Nephron (organoid): ENCODE data around the gene VIPR2.

Source experiments
- H3K27ac Mint-ChIP-seq, 3 experiments: 2 replicates each; pipeline ENCODE4 v1.8.0; 2020; ENCODE audit warnings: mixed read lengths in 3 of 3, mild to moderate bottlenecking in 2 of 3, moderate library complexity in 1 of 3
- H3K27me3 Mint-ChIP-seq: 2 replicates; pipeline ENCODE4 v1.8.0; 2021; ENCODE audit warnings: low read depth, mild to moderate bottlenecking, moderate library complexity, mixed read lengths
- H3K36me3 Mint-ChIP-seq: 2 replicates; pipeline ENCODE4 v1.8.0; 2020; ENCODE audit warnings: low read depth, mixed read lengths
- H3K4me1 Mint-ChIP-seq: 2 replicates; pipeline ENCODE4 v1.8.0; 2020; ENCODE audit warnings: mixed read lengths
- H3K4me3 Mint-ChIP-seq, 3 experiments: 2 replicates each; pipeline ENCODE4 v1.8.0; 2020; ENCODE audit warnings: mild to moderate bottlenecking in 3 of 3, mixed read lengths in 3 of 3, moderate library complexity in 2 of 3
- H3K9me3 Mint-ChIP-seq: 2 replicates; pipeline ENCODE4 v1.8.0; 2020; ENCODE audit warnings: mixed read lengths
- CTCF ChIP-seq, 3 experiments: fragments of 200-600 bp; sonication (generic); IDR thresholded peaks; one replicate each; pipeline ENCODE4 v1.5.0; 2021; ENCODE audit warnings: antibody characterized with exemption in 3 of 3; ENCODE audit not compliant: unreplicated experiment in 3 of 3

VIPR2 gene

GRCh38 chr7:158979635-158980351 is 164.9 kb downstream of the VIPR2 start:
- peaks cover 35% of the 10 kb centered on the region for H3K9me3 Mint-ChIP-seq
- H3K27ac Mint-ChIP-seq: no peak overlapping the region
- H3K36me3 Mint-ChIP-seq: peaks cover 4% of the 10 kb centered on the region
- H3K4me1 Mint-ChIP-seq: peaks cover 16% of the 10 kb centered on the region
- peaks cover 10% of the 10 kb centered on the region for H3K27me3 Mint-ChIP-seq
- no peak for TF ChIP-seq CTCF (IDR thresholded peaks at IDR 0.05; ENCODE audit: unreplicated experiment in 3 of 3)
- H3K4me3 Mint-ChIP-seq: no peak overlapping the region

GRCh38 chr7:158979023-158979529 is 165.6 kb downstream of the VIPR2 start:
- H3K4me1 Mint-ChIP-seq: peaks cover 18% of the 10 kb centered on the region
- no peaks in the 10 kb centered on the region for H3K36me3 Mint-ChIP-seq
- H3K4me3 Mint-ChIP-seq: no peak overlapping the region
- H3K27me3 Mint-ChIP-seq: peaks cover 10% of the 10 kb centered on the region
- H3K9me3 Mint-ChIP-seq: peaks cover 31% of the 10 kb centered on the region
- no peak overlapping the region for H3K27ac Mint-ChIP-seq
- no peak for TF ChIP-seq CTCF (IDR thresholded peaks at IDR 0.05; ENCODE audit: unreplicated experiment in 3 of 3)
